CD4-positive, alpha-beta memory T cell (primary cell): Measurements from ENCODE around the gene UMAD1. TPM values are rescaled to one million over a fixed set of nuclear protein-coding genes. Genes with fewer than 3 reads are reported as not detected.

Experiments used
- CTCF ChIA-PET: fragments of 350-600 bp; sonication (Branson Sonifier 250); formaldehyde crosslinking; loops from one replicate; lab custom pipeline; 2021; ENCODE audit warnings: inconsistent platforms; ENCODE audit not compliant: partially characterized antibody; lab: Charles Lee
- POLR2A ChIA-PET: fragments of 350-600 bp; sonication (Branson Sonifier 250); formaldehyde crosslinking; loops from one replicate; lab custom pipeline; 2021; ENCODE audit not compliant: partially characterized antibody; lab: Charles Lee
- DNase-seq, 5 donors: peaks; one replicate each; pipeline versions ENCODE4 v3.0.0 to v3.0.0-alpha.2; 2020 to 2022; ENCODE audit warnings: mixed read lengths in 1 of 5
- H3K27ac ChIP-seq: one replicate; pipeline ENCODE4 v1.7.0; 2013; ENCODE audit warnings: low read depth, low read length
- H3K27me3 ChIP-seq: 2 replicates; pipeline ENCODE4 v1.7.0; 2013; ENCODE audit warnings: mild to moderate bottlenecking, low read length, moderate library complexity; ENCODE audit not compliant: insufficient read depth
- H3K36me3 ChIP-seq: 2 replicates; pipeline ENCODE4 v1.7.0; 2013; ENCODE audit warnings: mild to moderate bottlenecking, low read length, moderate library complexity; ENCODE audit not compliant: insufficient read depth
- H3K4me1 ChIP-seq: 2 replicates; pipeline ENCODE4 v1.7.0; 2013; ENCODE audit warnings: mild to moderate bottlenecking, low read length, moderate library complexity; ENCODE audit not compliant: insufficient read depth
- H3K4me3 ChIP-seq, 2 donors: one replicate each; pipeline ENCODE4 v1.7.0; 2013; ENCODE audit warnings: low read length in 2 of 2, mild to moderate bottlenecking in 1 of 2
- H3K9me3 ChIP-seq, 2 donors: one replicate each; pipeline ENCODE4 v1.7.0; 2013; ENCODE audit warnings: low read length in 2 of 2, control low read depth in 1 of 2; ENCODE audit not compliant: control insufficient read depth in 1 of 2
- H3K27ac Mint-ChIP-seq, 7 donors: one replicate each; pipeline ENCODE4 v1.8.0; 2020 to 2021; ENCODE audit warnings: mixed read lengths in 7 of 7, mild to moderate bottlenecking in 6 of 7, inconsistent platforms in 3 of 7, moderate library complexity in 3 of 7
- H3K27me3 Mint-ChIP-seq, 2 donors: one replicate each; pipeline ENCODE4 v1.8.0; 2020 to 2021; ENCODE audit warnings: mixed read lengths in 2 of 2
- H3K36me3 Mint-ChIP-seq, 2 donors: one replicate each; pipeline ENCODE4 v1.8.0; 2020 to 2021; ENCODE audit warnings: mixed read lengths in 2 of 2, inconsistent platforms in 1 of 2, mild to moderate bottlenecking in 1 of 2
- H3K4me1 Mint-ChIP-seq, 4 donors: one replicate each; pipeline ENCODE4 v1.8.0; 2020 to 2021; ENCODE audit warnings: mixed read lengths in 4 of 4, mild to moderate bottlenecking in 1 of 4
- H3K4me3 Mint-ChIP-seq, 8 donors: one replicate each; pipeline ENCODE4 v1.8.0; 2020 to 2021; ENCODE audit warnings: mixed read lengths in 8 of 8, mild to moderate bottlenecking in 7 of 8, moderate library complexity in 6 of 8, inconsistent platforms in 3 of 8
- H3K9me3 Mint-ChIP-seq, 8 donors: one replicate each; pipeline ENCODE4 v1.8.0; 2020 to 2021; ENCODE audit warnings: mixed read lengths in 8 of 8, mild to moderate bottlenecking in 5 of 8, inconsistent platforms in 3 of 8, moderate library complexity in 1 of 8
- intact Hi-C: fragments of 100-400 bp; cut with micrococcal nuclease; formaldehyde crosslinking; loops from one replicate; pipeline ENCODE4 v1.15.1; 2023
- polyA plus RNA-seq, 2 donors: library from polyadenylated mRNA; unstranded; fragments of 300-500 nt; fragmentation: Illumina TruSeq; gene quantifications; one replicate each; pipeline ENCODE4 v1.2.3, GENCODE V29; 2021
- total RNA-seq, 2 experiments: library from RNA; stranded (reverse); gene quantifications; one replicate each; pipeline ENCODE4 v1.2.3, GENCODE V29; 2021

UMAD1 gene
- total and polyA plus RNA-seq, 4 experiments from 2014 or later = 23.5 to 36.7 (median 27.6) TPM

GRCh38 chr7:7665031-7665430, 24.5 kb downstream of the UMAD1 start:
- H3K27ac ChIP-seq = no peak overlapping the region
- no peak overlapping the region for H3K4me3 Mint-ChIP-seq
- H3K36me3 ChIP-seq = no peaks in the 10 kb centered on the region
- H3K27ac Mint-ChIP-seq = no peak overlapping the region
- no peaks in the 10 kb centered on the region for H3K9me3 ChIP-seq
- H3K9me3 Mint-ChIP-seq = peaks cover 0 to 4% (median 1%) of the 10 kb centered on the region in 8 donors
- ChIA-PET CTCF (no interaction called here), POLR2A (no interaction called here)
- intact Hi-C loops = no loop called here
- peaks cover 24 to 46% (median 33%) of the 10 kb centered on the region in 4 donors for H3K4me1 Mint-ChIP-seq
- peaks cover 2% of the 10 kb centered on the region for H3K4me1 ChIP-seq
- H3K36me3 Mint-ChIP-seq = peaks cover 9 to 11% of the 10 kb centered on the region in 2 donors
- DNase-seq = no peak
- no peaks in the 10 kb centered on the region for H3K27me3 Mint-ChIP-seq
- H3K27me3 ChIP-seq = no peaks in the 10 kb centered on the region
- H3K4me3 ChIP-seq = no peak overlapping the region

DNA sequence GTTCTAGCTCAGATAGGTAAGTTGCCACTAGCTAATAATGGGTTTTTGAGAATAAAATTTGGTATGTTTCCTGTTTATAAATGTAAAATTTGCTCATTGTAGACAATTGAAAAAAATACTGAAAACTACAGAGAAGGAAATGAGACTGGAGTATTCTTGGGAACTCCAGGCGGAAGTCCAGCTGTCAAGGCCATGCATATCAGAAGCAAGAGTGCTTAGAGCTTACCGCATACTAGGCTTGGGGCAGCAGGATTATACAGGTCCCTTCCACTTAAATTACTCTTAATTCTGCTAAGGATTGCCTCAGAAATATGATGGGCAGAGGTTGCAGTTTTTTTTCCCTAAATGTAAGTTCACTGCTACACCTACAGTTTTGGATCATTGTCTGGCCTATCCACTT, 26.6 kb downstream of the UMAD1 start:
- H3K4me1 Mint-ChIP-seq = peaks cover 29 to 48% (median 39%) of the 10 kb centered on the region in 4 donors
- POLR2A ChIA-PET = interaction anchor here (1.4 to 2.2 kb wide), 2 partner anchors 26 kb away, joined by 4 to 5 read pairs; partner anchors contain the start of gene UMAD1

DNA sequence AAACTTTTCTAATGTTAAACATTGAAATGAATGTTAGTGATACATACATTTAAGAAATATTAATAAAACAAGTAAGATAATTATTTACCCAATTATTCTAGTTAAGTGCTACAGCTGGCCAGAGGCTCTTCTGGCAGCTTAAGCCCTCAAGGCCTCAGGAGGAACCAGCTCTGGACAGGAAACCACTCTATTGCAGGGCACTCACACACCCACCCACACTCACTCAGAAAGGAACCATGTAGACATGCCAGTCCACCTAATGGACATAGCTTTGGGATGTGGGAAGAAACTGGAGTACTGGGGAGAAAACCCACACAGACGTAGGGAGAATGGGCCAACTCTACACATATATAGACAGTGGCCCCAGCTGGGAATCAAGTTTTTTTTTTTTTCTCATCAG, 28.2 kb downstream of the UMAD1 start:
- POLR2A ChIA-PET = interaction anchor here (2.2 kb wide), 1 partner anchor 28 kb away, joined by 5 read pairs; the partner anchor contains the start of gene UMAD1
- Histone ChIP-seq H3K27me3 (no peaks in the 10 kb centered on the region), H3K36me3 (no peaks in the 10 kb centered on the region), H3K4me3 (no peak overlapping the region), H3K9me3 (no peaks in the 10 kb centered on the region), H3K4me1 (peaks cover 27% of the 10 kb centered on the region), H3K27ac (no peak overlapping the region)
- H3K36me3 Mint-ChIP-seq = peaks cover 13 to 15% of the 10 kb centered on the region in 2 donors
- peaks cover 0 to 3% (median 0%) of the 10 kb centered on the region in 8 donors for H3K9me3 Mint-ChIP-seq
- H3K27ac Mint-ChIP-seq = no peak overlapping the region
- no peak overlapping the region for H3K4me3 Mint-ChIP-seq
- H3K4me1 Mint-ChIP-seq = peaks cover 36 to 57% (median 43%) of the 10 kb centered on the region in 4 donors
- DNase-seq = no peak
- CTCF ChIA-PET = interaction anchor here (3.2 kb wide), 1 partner anchor 13 kb away, joined by 13 read pairs; no protein-coding TSS in a partner anchor
- H3K27me3 Mint-ChIP-seq = no peaks in the 10 kb centered on the region
- intact Hi-C loops = no loop called here

More for the DNA sequence above, 26.6 kb downstream of the UMAD1 start:
- Mint-ChIP-seq H3K27me3 (no peaks in the 10 kb centered on the region), H3K9me3 (peaks cover 0 to 2% (median 0%) of the 10 kb centered on the region in 8 donors), H3K4me3 (no peak overlapping the region), H3K36me3 (peaks cover 7 to 10% of the 10 kb centered on the region in 2 donors), H3K27ac (peak overlapping the region in 1 of 7 donors; percentile 13)
- no peaks in the 10 kb centered on the region for H3K27me3 ChIP-seq
- no peak overlapping the region for H3K4me3 ChIP-seq
- H3K36me3 ChIP-seq = no peaks in the 10 kb centered on the region
- peaks cover 20% of the 10 kb centered on the region for H3K4me1 ChIP-seq
- H3K9me3 ChIP-seq = no peaks in the 10 kb centered on the region
- intact Hi-C loops = no loop called here
- DNase-seq = no peak
- CTCF ChIA-PET = interaction anchor here (3.2 kb wide), 1 partner anchor 14 kb away, joined by 13 read pairs; no protein-coding TSS in a partner anchor
- H3K27ac ChIP-seq = no peak overlapping the region

DNA sequence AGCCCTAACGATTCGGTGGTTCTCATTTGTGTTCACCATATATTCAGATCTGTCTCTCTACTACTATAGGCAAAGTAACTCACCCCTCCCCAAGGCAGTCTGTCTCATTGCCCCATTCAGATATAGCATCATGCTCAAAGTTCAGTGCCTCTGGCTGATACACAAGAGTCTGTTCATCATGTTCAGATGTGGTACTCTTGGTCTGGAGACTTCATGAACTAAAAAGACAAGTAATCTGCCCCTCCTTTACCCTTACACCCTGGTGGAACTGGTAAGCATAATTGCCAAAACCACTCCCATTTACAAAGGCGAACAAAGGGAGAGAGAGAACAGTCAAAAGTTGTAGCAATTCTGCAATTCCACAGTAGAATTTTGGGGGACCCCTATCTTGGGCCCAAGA, 29.9 kb downstream of the UMAD1 start:
- Histone ChIP-seq H3K9me3 (no peaks in the 10 kb centered on the region), H3K36me3 (peaks cover 7% of the 10 kb centered on the region), H3K27me3 (no peaks in the 10 kb centered on the region), H3K4me3 (no peak overlapping the region), H3K4me1 (peaks cover 27% of the 10 kb centered on the region), H3K27ac (no peak overlapping the region)
- Mint-ChIP-seq H3K27ac (peak overlapping the region in 2 of 7 donors; percentile 9 to 24), H3K9me3 (peaks cover 0 to 3% (median 0%) of the 10 kb centered on the region in 8 donors), H3K4me1 (peaks cover 34 to 57% (median 43%) of the 10 kb centered on the region in 4 donors), H3K36me3 (peaks cover 19 to 28% of the 10 kb centered on the region in 2 donors), H3K4me3 (no peak overlapping the region), H3K27me3 (no peaks in the 10 kb centered on the region)
- DNase-seq = no peak
- intact Hi-C loops = no loop called here
- ChIA-PET POLR2A (no interaction called here), CTCF (interaction anchor here (2.0 kb wide), 1 partner anchor 11 kb away, joined by 8 read pairs; no protein-coding TSS in a partner anchor)

GRCh38 chr7:7671361-7671760, 30.8 kb downstream of the UMAD1 start:
- H3K36me3 ChIP-seq = peaks cover 13% of the 10 kb centered on the region
- H3K4me3 ChIP-seq = no peak overlapping the region
- H3K4me1 ChIP-seq = peaks cover 27% of the 10 kb centered on the region
- peak overlapping the region; percentile 27 to 81 (median 68) for H3K27ac Mint-ChIP-seq
- H3K9me3 Mint-ChIP-seq = peaks cover 0 to 3% (median 0%) of the 10 kb centered on the region in 8 donors
- ChIA-PET POLR2A (interaction anchor here (1.4 kb wide), 1 partner anchor 31 kb away, joined by 5 read pairs; the partner anchor contains the start of gene UMAD1), CTCF (interaction anchor here (1.4 to 2.0 kb wide), 2 partner anchors 10 to 519 kb away, joined by 3 to 8 read pairs; no protein-coding TSS in a partner anchor)
- no peak overlapping the region for H3K27ac ChIP-seq
- H3K4me1 Mint-ChIP-seq = peaks cover 34 to 61% (median 48%) of the 10 kb centered on the region in 4 donors
- H3K36me3 Mint-ChIP-seq = peaks cover 25 to 36% of the 10 kb centered on the region in 2 donors
- no peaks in the 10 kb centered on the region for H3K27me3 Mint-ChIP-seq
- H3K27me3 ChIP-seq = no peaks in the 10 kb centered on the region
- H3K4me3 Mint-ChIP-seq = peak overlapping the region in 5 of 8 donors; percentile 6 to 73 (median 52)
- intact Hi-C loops = no loop called here
- no peak for DNase-seq
- no peaks in the 10 kb centered on the region for H3K9me3 ChIP-seq

GRCh38 chr7:7672545-7673239, 32.1 kb downstream of the UMAD1 start:
- ChIA-PET POLR2A (no interaction called here), CTCF (no interaction called here)
- peaks cover 30 to 38% of the 10 kb centered on the region in 2 donors for H3K36me3 Mint-ChIP-seq
- H3K27me3 Mint-ChIP-seq = no peaks in the 10 kb centered on the region
- peak overlapping the region; percentile 7 to 69 (median 56) for H3K4me3 Mint-ChIP-seq
- peak in 1 of 5 donors; percentile 4 for DNase-seq
- Histone ChIP-seq H3K4me3 (no peak overlapping the region), H3K9me3 (no peaks in the 10 kb centered on the region), H3K27ac (no peak overlapping the region), H3K4me1 (peaks cover 27% of the 10 kb centered on the region), H3K36me3 (peaks cover 13% of the 10 kb centered on the region), H3K27me3 (no peaks in the 10 kb centered on the region)
- peak overlapping the region; percentile 27 to 81 (median 69) for H3K27ac Mint-ChIP-seq
- intact Hi-C loops = no loop called here
- peaks cover 36 to 61% (median 47%) of the 10 kb centered on the region in 4 donors for H3K4me1 Mint-ChIP-seq
- H3K9me3 Mint-ChIP-seq = peaks cover 0 to 4% (median 2%) of the 10 kb centered on the region in 8 donors

DNA sequence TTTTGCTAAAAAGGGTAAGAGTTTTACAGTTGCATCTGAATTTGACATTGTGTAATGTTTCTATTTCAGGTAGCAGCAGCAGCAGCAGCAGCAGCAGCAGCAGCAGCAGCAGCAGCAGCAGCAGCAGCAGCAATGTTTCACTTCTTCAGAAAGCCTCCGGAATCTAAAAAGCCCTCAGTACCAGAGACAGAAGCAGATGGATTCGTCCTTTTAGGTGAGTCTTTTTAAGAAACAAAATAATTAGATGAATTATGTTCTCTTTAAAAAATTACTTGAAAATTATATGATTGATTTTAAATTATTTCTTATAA, 32.6 kb downstream of the UMAD1 start:
- Histone ChIP-seq H3K36me3 (peaks cover 13% of the 10 kb centered on the region), H3K4me1 (peaks cover 27% of the 10 kb centered on the region), H3K27me3 (no peaks in the 10 kb centered on the region), H3K27ac (no peak overlapping the region), H3K4me3 (no peak overlapping the region), H3K9me3 (peaks cover 0 to 3% of the 10 kb centered on the region in 2 donors)
- Mint-ChIP-seq H3K36me3 (peaks cover 34 to 42% of the 10 kb centered on the region in 2 donors), H3K27ac (peak overlapping the region; percentile 45 to 81 (median 69)), H3K4me3 (peak overlapping the region; percentile 7 to 69 (median 56)), H3K4me1 (peaks cover 36 to 61% (median 44%) of the 10 kb centered on the region in 4 donors), H3K27me3 (no peaks in the 10 kb centered on the region), H3K9me3 (peaks cover 3 to 8% (median 5%) of the 10 kb centered on the region in 8 donors)
- intact Hi-C loops = no loop called here
- DNase-seq = no peak
- CTCF ChIA-PET = no interaction called here
- POLR2A ChIA-PET = no interaction called here
